ENCODE measurements around the gene MSANTD4. TPM values are rescaled to one million over a fixed set of nuclear protein-coding genes. Genes with fewer than 3 reads are reported as not detected.

Gene MSANTD4
- total RNA-seq, 2 experiments from 2014 or later = 21.0 to 26.4 TPM

GRCh38 chr11:105991888-105992287 is 30.2 kb downstream of the MSANTD4 start:
- H3K36me3 ChIP-seq (ENCODE audit: insufficient read depth, low read length) = peaks cover 23% of the 10 kb centered on the region
- H3K79me2 ChIP-seq (ENCODE audit: insufficient read depth, low read depth, low read length) = no peaks in the 10 kb centered on the region
- intact Hi-C loops (cut with micrococcal nuclease; ENCODE audit: unreplicated experiment) = no loop called here
- H4K20me1 ChIP-seq (ENCODE audit: insufficient read depth, low read length) = no peaks in the 10 kb centered on the region
- no peaks in the 10 kb centered on the region for H3K9me3 ChIP-seq (ENCODE audit: low read length)
- DNase-seq (ENCODE audit: low spot score) = no peak
- H2AFZ ChIP-seq (ENCODE audit: low read length) = no peak overlapping the region
- ChIA-PET POLR2A (no interaction called here), CTCF (ENCODE audit: unreplicated experiment) (no interaction called here)
- no TSS peak for BruUV-seq (replicated peaks)
- no peak overlapping the region for H3K4me3 ChIP-seq (ENCODE audit: low read depth, low read length, poor library complexity, severe bottlenecking)
- H3K4me1 ChIP-seq (ENCODE audit: insufficient read depth, low read length, poor library complexity, severe bottlenecking) = no peaks in the 10 kb centered on the region
- H3K4me2 ChIP-seq (ENCODE audit: low read length) = no peak overlapping the region
- H3K27ac ChIP-seq (ENCODE audit: low read depth, low read length, poor library complexity, severe bottlenecking) = no peak overlapping the region
- H3K9me2 ChIP-seq (ENCODE audit: insufficient read depth, low read length) = no peaks in the 10 kb centered on the region
- TF ChIP-seq EZH2phosphoT487 (IDR thresholded peaks at IDR 0.05; ENCODE audit: borderline replicate concordance, low read depth, low read length) (no peak), CTCF (conservative IDR thresholded peaks at IDR 0.05; ENCODE audit: low read length) (no peak)

GRCh38 chr11:105989124-105989523 is 32.9 kb downstream of the MSANTD4 start:
- no TSS peak for BruUV-seq (replicated peaks)
- no peak for DNase-seq (ENCODE audit: low spot score)

GRCh38 chr11:105988197-105988596 is 33.8 kb downstream of the MSANTD4 start:
- no TSS peak for BruUV-seq (replicated peaks)
- H3K4me2 ChIP-seq (ENCODE audit: low read length) = no peak overlapping the region
- no peaks in the 10 kb centered on the region for H3K9me2 ChIP-seq (ENCODE audit: insufficient read depth, low read length)
- no peak for TF ChIP-seq CTCF (conservative IDR thresholded peaks at IDR 0.05; ENCODE audit: low read length)
- no peak for TF ChIP-seq EZH2phosphoT487 (IDR thresholded peaks at IDR 0.05; ENCODE audit: borderline replicate concordance, low read depth, low read length)
- CTCF ChIA-PET (ENCODE audit: unreplicated experiment) = no interaction called here
- no peak overlapping the region for H2AFZ ChIP-seq (ENCODE audit: low read length)
- intact Hi-C loops (cut with micrococcal nuclease; ENCODE audit: unreplicated experiment) = no loop called here
- H3K27ac ChIP-seq (ENCODE audit: low read depth, low read length, poor library complexity, severe bottlenecking) = no peak overlapping the region
- H3K4me3 ChIP-seq (ENCODE audit: low read depth, low read length, poor library complexity, severe bottlenecking) = no peak overlapping the region
- POLR2A ChIA-PET = no interaction called here
- 0 out of 2 replicates have a peak, but pooled peaks cover 2% of the 10 kb centered on the region for H3K36me3 ChIP-seq (ENCODE audit: insufficient read depth, low read length)
- no peak for DNase-seq (ENCODE audit: low spot score)
- no peaks in the 10 kb centered on the region for H3K4me1 ChIP-seq (ENCODE audit: insufficient read depth, low read length, poor library complexity, severe bottlenecking)
- no peaks in the 10 kb centered on the region for H3K9me3 ChIP-seq (ENCODE audit: low read length)
- H4K20me1 ChIP-seq (ENCODE audit: insufficient read depth, low read length) = no peaks in the 10 kb centered on the region
- H3K79me2 ChIP-seq (ENCODE audit: insufficient read depth, low read depth, low read length) = no peaks in the 10 kb centered on the region

More at GRCh38 chr11:105989124-105989523, 32.9 kb downstream of the MSANTD4 start:
- H3K4me3 ChIP-seq (ENCODE audit: low read depth, low read length, poor library complexity, severe bottlenecking) = no peak overlapping the region
- no peaks in the 10 kb centered on the region for H3K9me2 ChIP-seq (ENCODE audit: insufficient read depth, low read length)
- no peaks in the 10 kb centered on the region for H4K20me1 ChIP-seq (ENCODE audit: insufficient read depth, low read length)
- ChIA-PET POLR2A (no interaction called here), CTCF (ENCODE audit: unreplicated experiment) (no interaction called here)
- no peaks in the 10 kb centered on the region for H3K4me1 ChIP-seq (ENCODE audit: insufficient read depth, low read length, poor library complexity, severe bottlenecking)
- intact Hi-C loops (cut with micrococcal nuclease; ENCODE audit: unreplicated experiment) = no loop called here
- no peaks in the 10 kb centered on the region for H3K9me3 ChIP-seq (ENCODE audit: low read length)
- H3K27ac ChIP-seq (ENCODE audit: low read depth, low read length, poor library complexity, severe bottlenecking) = no peak overlapping the region
- H3K36me3 ChIP-seq (ENCODE audit: insufficient read depth, low read length) = peaks cover 8% of the 10 kb centered on the region
- TF ChIP-seq EZH2phosphoT487 (IDR thresholded peaks at IDR 0.05; ENCODE audit: borderline replicate concordance, low read depth, low read length) = no peak
- TF ChIP-seq CTCF (conservative IDR thresholded peaks at IDR 0.05; ENCODE audit: low read length) = no peak
- no peak overlapping the region for H2AFZ ChIP-seq (ENCODE audit: low read length)
- no peak overlapping the region for H3K4me2 ChIP-seq (ENCODE audit: low read length)
- no peaks in the 10 kb centered on the region for H3K79me2 ChIP-seq (ENCODE audit: insufficient read depth, low read depth, low read length)
